ENCODE results near the gene RPA3. TPM values are rescaled to one million over a fixed set of nuclear protein-coding genes. Genes with fewer than 3 reads are reported as not detected.
"Not testable (repeated sequence)": the region's sequence is repeated elsewhere in the genome, so short reads cannot be mapped to it uniquely, and the experiment has no call there.

The RPA3 gene
- total and polyA plus RNA-seq, 2 donors (not counting 3 experiments of a cell fraction or from before 2014, with no cell fraction given) = 15.6 to 34.4 TPM

GRCh38 chr7:7681191-7681935 lies 37.0 kb downstream of the RPA3 start:
- peak overlapping the region; percentile 73 for H2AFZ ChIP-seq (ENCODE audit: low read depth, low read length)
- H3K9ac ChIP-seq (replicated peaks; ENCODE audit: extremely low read depth, insufficient read depth, low read length) = no peak overlapping the region
- no peak overlapping the region for H3K27ac ChIP-seq (ENCODE audit: insufficient read depth, low read depth, low read length)
- no peaks in the 10 kb centered on the region for H3K4me1 ChIP-seq (ENCODE audit: control insufficient read depth, extremely low read depth, insufficient read depth, low read length)
- DNase-seq (ENCODE audit: low read depth, low spot score) (peak; percentile 88), FAIRE-seq (peak; percentile 47)
- H3K4me2 ChIP-seq (ENCODE audit: insufficient read depth, low read length) = no peak overlapping the region
- no peaks in the 10 kb centered on the region for H3K27me3 ChIP-seq (ENCODE audit: control insufficient read depth in 2 of 2, insufficient read depth in 2 of 2, low read length in 2 of 2)
- intact Hi-C loops (cut with micrococcal nuclease) = loop anchor here (1.0 to 2.0 kb wide), 6 partner anchors 81 to 615 kb away; partner anchors contain the start of gene GLCCI1
- ChIA-PET CTCF (interaction anchor here (0.6 to 3.2 kb wide), 96 partner anchors 10 to 615 kb away, joined by 3 to 153 read pairs (median 5); partner anchors contain the start of genes GLCCI1, RPA3 and UMAD1), POLR2A (no interaction called here)
- H3K9me1 ChIP-seq (replicated peaks; ENCODE audit: control insufficient read depth, extremely low read depth, insufficient read depth, low read length) = no peaks in the 10 kb centered on the region
- no peaks in the 10 kb centered on the region for H3K9me3 ChIP-seq (replicated peaks; ENCODE audit: control insufficient read depth, insufficient read depth, low read length)
- H3K36me3 ChIP-seq (ENCODE audit: control insufficient read depth in 2 of 2, extremely low read depth in 1 of 2, insufficient read depth in 2 of 2, low read length in 2 of 2) = no peaks in the 10 kb centered on the region
- no peak overlapping the region for H3K4me3 ChIP-seq (replicated peaks in 1 of 3; ENCODE audit: insufficient read depth in 1 of 3, low read depth in 1 of 3, low read length in 3 of 3)
- BruUV-seq (replicated peaks) = no TSS peak
- dilution Hi-C loops (cut with MboI; ENCODE audit: extremely low pct_ligation_motif_present, low sequenced_read_pairs) = no loop called here
- H4K20me1 ChIP-seq (replicated peaks; ENCODE audit: control insufficient read depth, extremely low read depth, insufficient read depth, low read length) = no peaks in the 10 kb centered on the region
- no peaks in the 10 kb centered on the region for H3K79me2 ChIP-seq (ENCODE audit: control insufficient read depth, insufficient read depth, low read length)
- peak; percentile 32 to 38 for TF ChIP-seq CTCF (IDR thresholded peaks at IDR 0.05; ENCODE audit: extremely low read depth in 1 of 2, insufficient read depth in 1 of 2, low read depth in 1 of 2, low read length in 2 of 2)
- TF ChIP-seq FOS (IDR thresholded peaks at IDR 0.05; ENCODE audit: borderline replicate concordance, insufficient read depth, low read length) = no peak
- no peak for TF ChIP-seq MYC (IDR thresholded peaks at IDR 0.05; ENCODE audit: low read depth, low read length)
- TF ChIP-seq MAX (IDR thresholded peaks at IDR 0.05; ENCODE audit: insufficient read depth, insufficient read length) = no peak
- no peak for TF ChIP-seq POLR2A (IDR thresholded peaks at IDR 0.05; ENCODE audit: low read depth, low read length)
- TF ChIP-seq GATA2 (IDR thresholded peaks at IDR 0.05; ENCODE audit: insufficient read depth, insufficient read length, low read depth, low read length) = no peak

GRCh38 chr7:7679640-7680039 lies 38.8 kb downstream of the RPA3 start:
- CTCF ChIA-PET = interaction anchor here (1.5 to 3.2 kb wide), 5 partner anchors 15 to 510 kb away, joined by 4 to 153 read pairs (median 83); no protein-coding TSS in a partner anchor

More at GRCh38 chr7:7679640-7680039, 38.8 kb downstream of the RPA3 start:
- H3K36me3 ChIP-seq (ENCODE audit: control insufficient read depth in 2 of 2, extremely low read depth in 1 of 2, insufficient read depth in 2 of 2, low read length in 2 of 2); H2AFZ ChIP-seq (ENCODE audit: low read depth, low read length); H3K27me3 ChIP-seq (ENCODE audit: control insufficient read depth in 2 of 2, insufficient read depth in 2 of 2, low read length in 2 of 2); dilution Hi-C loops (cut with MboI; ENCODE audit: extremely low pct_ligation_motif_present, low sequenced_read_pairs); DNase-seq (ENCODE audit: low read depth, low spot score); H4K20me1 ChIP-seq (replicated peaks; ENCODE audit: control insufficient read depth, extremely low read depth, insufficient read depth, low read length); H3K9me3 ChIP-seq (replicated peaks; ENCODE audit: control insufficient read depth, insufficient read depth, low read length); H3K4me2 ChIP-seq (ENCODE audit: insufficient read depth, low read length); H3K4me1 ChIP-seq (ENCODE audit: control insufficient read depth, extremely low read depth, insufficient read depth, low read length); FAIRE-seq; H3K9ac ChIP-seq (replicated peaks; ENCODE audit: extremely low read depth, insufficient read depth, low read length); H3K79me2 ChIP-seq (ENCODE audit: control insufficient read depth, insufficient read depth, low read length); H3K4me3 ChIP-seq (replicated peaks in 1 of 3; ENCODE audit: insufficient read depth in 1 of 3, low read depth in 1 of 3, low read length in 3 of 3); H3K9me1 ChIP-seq (replicated peaks; ENCODE audit: control insufficient read depth, extremely low read depth, insufficient read depth, low read length); BruUV-seq (replicated peaks); H3K27ac ChIP-seq (ENCODE audit: insufficient read depth, low read depth, low read length); POLR2A ChIA-PET: not testable (repeated sequence)
- intact Hi-C loops (cut with micrococcal nuclease) = loop anchor here (2.0 kb wide), 1 partner anchor 617 kb away; no protein-coding TSS in a partner anchor
